SH-SY5Y (cell line): ENCODE measurements around the gene DYRK1A.

Source experiments
- GATA2 ChIP-seq: IDR thresholded peaks from 2 replicates; pipeline ENCODE4 v1.6.1; 2011; ENCODE audit warnings: mild to moderate bottlenecking, low read depth, low read length
- GATA3 ChIP-seq: IDR thresholded peaks from 2 replicates; pipeline ENCODE4 v1.6.1; 2011; ENCODE audit warnings: low read depth, mild to moderate bottlenecking, low read length, moderate library complexity

DYRK1A gene

GRCh38 chr21:37386151-37386550 is 19.6 kb downstream of the DYRK1A start:
- TF ChIP-seq GATA3 (no peak), GATA2 (no peak)

- TF ChIP-seq GATA3 (no peak), GATA2 (no peak)
Observed at GRCh38 chr21:37389456-37389855, 22.9 kb downstream of the DYRK1A start.

GRCh38 chr21:37391666-37392065 is 25.1 kb downstream of the DYRK1A start:
- no peak for TF ChIP-seq GATA3
- TF ChIP-seq GATA2: no peak

GRCh38 chr21:37392441-37392840 is 25.9 kb downstream of the DYRK1A start:
- TF ChIP-seq GATA2: no peak
- TF ChIP-seq GATA3: no peak

GRCh38 chr21:37393030-37393429 is 26.5 kb downstream of the DYRK1A start:
- no peak for TF ChIP-seq GATA2
- TF ChIP-seq GATA3: no peak

GRCh38 chr21:37393786-37394185 is 27.2 kb downstream of the DYRK1A start:
- TF ChIP-seq GATA3 (no peak), GATA2 (no peak)

- no peak for TF ChIP-seq GATA3
- TF ChIP-seq GATA2: no peak
Observed at GRCh38 chr21:37395961-37396360, 29.4 kb downstream of the DYRK1A start.

- no peak for TF ChIP-seq GATA2
- TF ChIP-seq GATA3: no peak
Observed at GRCh38 chr21:37396855-37397254, 30.3 kb downstream of the DYRK1A start.

- TF ChIP-seq GATA3 (no peak), GATA2 (no peak)
Observed at GRCh38 chr21:37398697-37399096, 32.1 kb downstream of the DYRK1A start.

GRCh38 chr21:37402251-37402867 is 35.8 kb downstream of the DYRK1A start:
- TF ChIP-seq GATA2 (no peak), GATA3 (no peak)

- TF ChIP-seq GATA3: no peak
- TF ChIP-seq GATA2: no peak
Observed at GRCh38 chr21:37405629-37406028, 39.1 kb downstream of the DYRK1A start.

GRCh38 chr21:37407719-37408420 is 41.3 kb downstream of the DYRK1A start:
- TF ChIP-seq GATA3 (no peak), GATA2 (no peak)

GRCh38 chr21:37408464-37409193 is 42.1 kb downstream of the DYRK1A start:
- TF ChIP-seq GATA3: no peak
- TF ChIP-seq GATA2: no peak

- no peak for TF ChIP-seq GATA2
- no peak for TF ChIP-seq GATA3
Observed at GRCh38 chr21:37410639-37411038, 44.1 kb downstream of the DYRK1A start.
